Activated CD4-positive, CD25-positive, alpha-beta regulatory T cell (primary cell): ENCODE results near the gene TBC1D21.

Experiments
- DNase-seq, 4 experiments: peaks; one replicate each; lab custom pipeline; 2025; lab: John Stamatoyannopoulos, UW

TBC1D21 gene

GRCh38 chr15:73889053-73889761 lies 15.8 kb downstream of the TBC1D21 start:
- DNase-seq, result no peak

- DNase-seq, result no peak
Measured at GRCh38 chr15:73889762-73890124, 16.4 kb downstream of the TBC1D21 start.

GRCh38 chr15:73891328-73892315 lies 18.3 kb downstream of the TBC1D21 start:
- DNase-seq, result no peak

GRCh38 chr15:73892446-73893226 lies 19.3 kb downstream of the TBC1D21 start:
- DNase-seq, result no peak

GRCh38 chr15:73894133-73894814 lies 20.9 kb downstream of the TBC1D21 start:
- DNase-seq, result no peak

- DNase-seq, result peak in 3 of 4 experiments; percentile 6 to 18 (median 12)
Measured at GRCh38 chr15:73897441-73898261, 24.3 kb downstream of the TBC1D21 start.

GRCh38 chr15:73899197-73900094 lies 26.1 kb downstream of the TBC1D21 start:
- no peak for DNase-seq

- DNase-seq, result no peak
Measured at GRCh38 chr15:73900095-73900712, 26.8 kb downstream of the TBC1D21 start.

- no peak for DNase-seq
Measured at GRCh38 chr15:73901126-73901810, 27.9 kb downstream of the TBC1D21 start.

- DNase-seq, result no peak
Measured at GRCh38 chr15:73902121-73903020, 29.0 kb downstream of the TBC1D21 start.

- DNase-seq, result no peak
Measured at GRCh38 chr15:73904026-73904815, 30.9 kb downstream of the TBC1D21 start.

GRCh38 chr15:73905225-73905827 lies 32.0 kb downstream of the TBC1D21 start:
- DNase-seq, result no peak

GRCh38 chr15:73906346-73907034 lies 33.1 kb downstream of the TBC1D21 start:
- no peak for DNase-seq

GRCh38 chr15:73907035-73907408 lies 33.7 kb downstream of the TBC1D21 start:
- no peak for DNase-seq

GRCh38 chr15:73908030-73908821 lies 34.9 kb downstream of the TBC1D21 start:
- peak; percentile 51 to 71 (median 54) for DNase-seq
